T-helper 9 cell (primary cell): ENCODE data around the gene CHRM1.
"Not testable (repeated sequence)": the region's sequence is repeated elsewhere in the genome, so short reads cannot be mapped to it uniquely, and the experiment has no call there.

Source experiments
- DNase-seq: peaks from one replicate; pipeline ENCODE4 v3.0.0-alpha.2; 2020

Gene CHRM1

DNA sequence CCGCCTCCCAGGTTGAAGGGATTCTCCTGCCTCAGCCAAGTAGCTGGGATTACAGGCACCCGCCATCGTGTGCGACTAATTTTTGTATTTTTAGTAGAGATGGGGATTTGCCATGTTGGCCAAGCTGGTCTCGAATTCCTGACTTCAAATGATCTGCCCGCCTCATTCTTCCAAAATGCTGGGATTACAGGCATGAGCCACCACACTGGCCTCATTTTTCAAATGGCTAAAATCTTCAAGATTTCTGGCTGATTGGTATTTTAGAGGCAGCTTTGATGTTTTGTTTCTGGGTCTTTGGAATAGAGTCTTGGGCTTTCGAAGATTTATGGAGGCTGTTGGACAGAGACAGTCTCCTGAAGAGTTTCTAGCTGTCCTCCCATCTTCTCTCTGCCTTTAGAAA, 46.3 kb downstream of the CHRM1 start:
- no peak for DNase-seq

DNA sequence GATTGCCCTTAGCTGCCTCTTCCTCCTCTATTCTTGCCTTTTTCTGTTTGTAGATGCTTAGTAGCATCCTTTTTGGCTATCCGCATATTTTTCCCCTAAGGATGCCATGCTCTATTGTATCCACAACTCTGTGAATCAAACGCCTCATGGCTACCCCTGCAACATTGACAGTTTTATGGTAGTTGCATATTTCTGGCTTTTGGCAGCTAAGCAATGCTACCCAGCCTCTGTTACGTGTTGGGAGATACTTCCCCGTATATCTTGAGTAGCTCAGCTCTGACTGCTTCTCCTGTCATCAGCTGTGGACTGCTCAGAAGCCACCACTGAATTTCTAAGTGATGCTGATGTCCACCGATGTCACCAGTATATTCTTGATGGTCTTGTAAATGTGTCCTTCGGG, 55.5 kb downstream of the CHRM1 start:
- DNase-seq = no peak

GRCh38 chr11:62863687-62864335, 57.4 kb downstream of the CHRM1 start:
- DNase-seq = no peak

DNA sequence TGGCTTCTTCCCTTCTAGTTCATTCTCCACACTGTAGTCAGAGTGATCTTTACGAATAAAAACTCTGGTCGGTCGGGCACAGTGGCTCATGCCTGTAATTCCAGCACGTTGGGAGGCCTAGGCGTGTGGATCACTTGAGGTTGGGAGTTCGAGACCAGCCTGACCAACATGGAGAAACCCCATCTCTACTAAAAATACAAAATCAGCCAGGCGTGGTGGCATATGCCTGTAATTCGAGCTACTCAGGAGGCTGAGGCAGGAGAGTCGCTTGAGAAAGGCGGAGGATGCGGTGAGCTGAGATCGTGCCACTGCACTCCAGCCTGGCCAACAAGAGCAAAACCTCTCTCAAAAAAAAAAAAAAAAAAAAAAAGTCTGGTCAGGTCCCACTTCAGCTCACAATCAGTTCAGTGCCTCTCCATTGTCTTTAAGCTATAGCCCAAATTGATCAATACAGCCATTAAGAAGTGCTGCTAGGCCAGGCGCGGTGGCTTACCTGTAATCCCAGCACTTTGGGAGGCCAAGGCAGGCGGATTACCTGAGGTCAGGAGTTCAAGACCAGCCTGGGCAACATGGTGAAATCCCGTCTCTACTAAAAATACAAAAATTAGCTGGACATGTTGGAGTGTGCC, 59.5 kb downstream of the CHRM1 start:
- DNase-seq = not testable (repeated sequence)

- DNase-seq = no peak
Observed at GRCh38 chr11:62860835-62861563, 60.2 kb downstream of the CHRM1 start.

GRCh38 chr11:62859281-62859703, 61.9 kb downstream of the CHRM1 start:
- DNase-seq = not testable (repeated sequence)
